ENCODE results near the gene LIMD2. TPM values are rescaled to one million over a fixed set of nuclear protein-coding genes. Genes with fewer than 3 reads are reported as not detected.

LIMD2 gene
- polyA plus RNA-seq, 3 donors, result 315 to 631 (median 334) TPM

DNA sequence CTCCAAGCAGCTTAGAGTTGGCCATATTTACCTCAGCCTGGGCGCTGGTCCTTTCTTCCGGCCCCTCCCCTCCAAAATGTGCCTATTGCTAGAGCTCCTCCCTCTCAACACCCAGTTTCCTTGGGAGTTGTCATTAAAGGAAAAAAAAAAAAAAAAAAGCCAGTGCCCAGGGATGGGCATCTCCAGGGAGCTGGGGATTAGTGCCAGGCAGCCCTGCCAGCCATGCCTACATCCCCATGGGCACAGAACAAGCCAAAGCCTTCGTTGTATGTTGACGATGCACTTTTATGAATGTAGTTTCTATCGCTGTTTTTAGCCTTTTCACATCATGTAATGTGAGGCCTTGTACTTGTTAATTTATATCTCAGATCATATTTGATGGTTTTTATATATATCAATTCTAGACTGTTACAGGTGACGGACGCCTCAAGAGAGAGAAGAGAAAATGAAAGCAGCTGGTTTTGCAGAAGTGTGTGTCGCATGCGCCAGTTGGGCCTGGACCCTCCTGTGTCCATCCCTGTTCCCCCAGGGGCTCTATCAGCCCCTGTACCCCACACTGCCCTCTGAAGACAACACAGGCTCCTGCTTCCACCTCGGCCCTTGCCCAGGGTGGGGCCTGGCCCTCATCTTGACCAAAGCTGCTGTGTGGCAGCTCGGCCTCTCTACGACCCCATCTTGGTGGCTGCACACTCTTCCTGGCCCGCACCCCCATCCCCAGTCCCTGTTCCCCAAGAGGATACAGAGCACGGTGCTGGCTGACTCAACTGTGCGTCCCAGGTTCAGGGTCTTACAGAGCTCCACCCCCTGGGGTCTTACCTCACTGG, 4.8 kb downstream of the LIMD2 start:
- TF ChIP-seq, protein P1, sequence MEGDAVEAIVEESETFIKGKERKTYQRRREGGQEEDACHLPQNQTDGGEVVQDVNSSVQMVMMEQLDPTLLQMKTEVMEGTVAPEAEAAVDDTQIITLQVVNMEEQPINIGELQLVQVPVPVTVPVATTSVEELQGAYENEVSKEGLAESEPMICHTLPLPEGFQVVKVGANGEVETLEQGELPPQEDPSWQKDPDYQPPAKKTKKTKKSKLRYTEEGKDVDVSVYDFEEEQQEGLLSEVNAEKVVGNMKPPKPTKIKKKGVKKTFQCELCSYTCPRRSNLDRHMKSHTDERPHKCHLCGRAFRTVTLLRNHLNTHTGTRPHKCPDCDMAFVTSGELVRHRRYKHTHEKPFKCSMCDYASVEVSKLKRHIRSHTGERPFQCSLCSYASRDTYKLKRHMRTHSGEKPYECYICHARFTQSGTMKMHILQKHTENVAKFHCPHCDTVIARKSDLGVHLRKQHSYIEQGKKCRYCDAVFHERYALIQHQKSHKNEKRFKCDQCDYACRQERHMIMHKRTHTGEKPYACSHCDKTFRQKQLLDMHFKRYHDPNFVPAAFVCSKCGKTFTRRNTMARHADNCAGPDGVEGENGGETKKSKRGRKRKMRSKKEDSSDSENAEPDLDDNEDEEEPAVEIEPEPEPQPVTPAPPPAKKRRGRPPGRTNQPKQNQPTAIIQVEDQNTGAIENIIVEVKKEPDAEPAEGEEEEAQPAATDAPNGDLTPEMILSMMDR (IDR thresholded peaks at IDR 0.05), result no peak
- Mint-ChIP-seq H3K27me3 (ENCODE audit: low read depth in 3 of 3) (peaks cover 0 to 3% (median 0%) of the 10 kb centered on the region in 3 donors), H3K36me3 (peaks cover 60 to 81% of the 10 kb centered on the region in 2 donors), H3K4me3 (peak overlapping the region in 1 of 2 donors; percentile 49), H3K4me1 (peaks cover 46% of the 10 kb centered on the region), H3K27ac (peak overlapping the region; percentile 73 to 90 (median 79)), H3K9me3 (no peaks in the 10 kb centered on the region)
- peak overlapping the region; percentile 70 to 85 for H3K27ac ChIP-seq (ENCODE audit: low read depth in 1 of 2, low read length in 2 of 2)
- WGBS (ENCODE audit: insufficient coverage), result 66% methylated on average over 4 of the region's 15 CpGs
- no peak overlapping the region for H2AFZ ChIP-seq (ENCODE audit: insufficient read depth, low read depth, low read length, poor library complexity, severe bottlenecking)
- peaks cover 28% of the 10 kb centered on the region for H3K79me2 ChIP-seq (ENCODE audit: insufficient read depth, low read length)
- peaks cover 93% of the 10 kb centered on the region for H4K20me1 ChIP-seq (ENCODE audit: insufficient read depth, low read length)
- H3K9ac ChIP-seq (ENCODE audit: insufficient read depth, low read length, poor library complexity, severe bottlenecking), result no peak overlapping the region
- peak overlapping the region in 1 of 3 experiments; percentile 28 for H3K4me3 ChIP-seq (replicated peaks in 1 of 3; ENCODE audit: low read depth in 2 of 3, low read length in 3 of 3)
- H3K36me3 ChIP-seq (replicated peaks in 1 of 2; ENCODE audit: control insufficient read depth in 1 of 2, insufficient read depth in 2 of 2, low read length in 2 of 2), result peaks cover 66 to 77% of the 10 kb centered on the region in 2 donors
- H3K4me2 ChIP-seq (replicated peaks; ENCODE audit: extremely low read depth, low read length, poor library complexity, severe bottlenecking), result peak overlapping the region; percentile 100
- H3K27me3 ChIP-seq (ENCODE audit: control insufficient read depth in 2 of 2, insufficient read depth in 2 of 2, low read length in 2 of 2), result no peaks in the 10 kb centered on the region
- peaks cover 38 to 51% of the 10 kb centered on the region in 2 donors for H3K4me1 ChIP-seq (ENCODE audit: control insufficient read depth in 1 of 2, insufficient read depth in 2 of 2, low read length in 2 of 2)
- H3K9me3 ChIP-seq (replicated peaks in 1 of 2; ENCODE audit: control insufficient read depth in 1 of 2, insufficient read depth in 1 of 2, low read length in 2 of 2), result no peaks in the 10 kb centered on the region
- no peak for DNase-seq
- intact Hi-C loops (cut with micrococcal nuclease), result loop anchor here (5.0 to 10.0 kb wide), 8 partner anchors 43 to 147 kb away; partner anchors contain the start of genes CCDC47 (in 2 of the 2), DDX42 (in 2 of the 2), DCAF7 (in 1 of the 2) and FTSJ3 (in 1 of the 2)

DNA sequence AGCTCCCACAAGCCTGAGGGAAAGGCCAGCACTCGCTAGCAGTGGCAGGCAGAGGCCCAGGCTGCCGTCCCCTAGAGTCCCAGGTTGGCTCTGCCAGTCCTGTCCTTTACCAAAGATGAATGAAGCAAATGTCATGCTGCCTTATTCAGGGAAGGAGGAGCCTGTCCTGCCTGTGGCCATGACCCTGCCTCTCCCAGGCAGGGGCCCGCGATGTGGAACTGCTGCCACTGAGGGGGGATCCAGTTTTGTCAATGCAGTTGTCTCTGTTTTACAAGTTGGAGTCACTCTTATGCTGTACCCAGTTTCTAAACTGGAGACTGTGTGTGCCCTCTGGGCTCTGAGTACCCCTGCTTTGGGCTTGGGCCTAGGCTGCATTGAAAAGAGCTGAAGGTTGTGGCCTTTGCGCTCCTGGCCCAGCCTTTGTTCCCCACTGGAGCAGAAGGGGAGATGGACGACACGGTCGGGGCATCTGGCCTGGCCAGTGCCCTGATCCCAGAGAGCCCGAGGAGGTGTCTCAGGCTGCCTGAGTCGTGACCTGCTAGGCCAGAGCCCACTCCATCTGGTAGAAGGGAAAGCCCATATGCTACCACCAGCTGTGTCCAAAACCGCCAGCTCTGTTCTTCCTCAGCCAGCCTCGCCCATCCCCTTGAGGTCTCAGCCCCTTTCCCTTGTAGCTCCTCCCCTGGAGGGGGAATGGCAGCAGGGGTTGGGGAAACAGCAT, 5.5 kb downstream of the LIMD2 start:
- Histone ChIP-seq H3K27me3 (ENCODE audit: control insufficient read depth in 2 of 2, insufficient read depth in 2 of 2, low read length in 2 of 2) (no peaks in the 10 kb centered on the region), H3K79me2 (ENCODE audit: insufficient read depth, low read length) (peaks cover 27% of the 10 kb centered on the region), H2AFZ (ENCODE audit: insufficient read depth, low read depth, low read length, poor library complexity, severe bottlenecking) (no peak overlapping the region), H3K4me3 (replicated peaks in 1 of 3; ENCODE audit: low read depth in 2 of 3, low read length in 3 of 3) (no peak overlapping the region), H3K9ac (ENCODE audit: insufficient read depth, low read length, poor library complexity, severe bottlenecking) (no peak overlapping the region), H3K4me2 (replicated peaks; ENCODE audit: extremely low read depth, low read length, poor library complexity, severe bottlenecking) (no peak overlapping the region), H3K27ac (ENCODE audit: low read depth in 1 of 2, low read length in 2 of 2) (peak overlapping the region; percentile 70 to 85), H3K9me3 (replicated peaks in 1 of 2; ENCODE audit: control insufficient read depth in 1 of 2, insufficient read depth in 1 of 2, low read length in 2 of 2) (no peaks in the 10 kb centered on the region), H3K4me1 (ENCODE audit: control insufficient read depth in 1 of 2, insufficient read depth in 2 of 2, low read length in 2 of 2) (peaks cover 38 to 50% of the 10 kb centered on the region in 2 donors), H3K36me3 (replicated peaks in 1 of 2; ENCODE audit: control insufficient read depth in 1 of 2, insufficient read depth in 2 of 2, low read length in 2 of 2) (peaks cover 74 to 85% of the 10 kb centered on the region in 2 donors), H4K20me1 (ENCODE audit: insufficient read depth, low read length) (peaks cover 100% of the 10 kb centered on the region)
- 97% methylated on average over 10 of the region's 12 CpGs for WGBS (ENCODE audit: insufficient coverage)
- TF ChIP-seq, protein P1 (IDR thresholded peaks at IDR 0.05), result no peak
- Mint-ChIP-seq H3K4me3 (no peak overlapping the region), H3K4me1 (peaks cover 46% of the 10 kb centered on the region), H3K9me3 (no peaks in the 10 kb centered on the region), H3K27ac (peak overlapping the region; percentile 27 to 82 (median 78)), H3K36me3 (peaks cover 68 to 89% of the 10 kb centered on the region in 2 donors), H3K27me3 (ENCODE audit: low read depth in 3 of 3) (peaks cover 0 to 3% (median 0%) of the 10 kb centered on the region in 3 donors)
- intact Hi-C loops (cut with micrococcal nuclease), result loop anchor here in 1 of 2 donors (10.0 kb wide), 1 partner anchor 140 kb away; the partner anchor contains the start of gene DCAF7
- no peak for DNase-seq
